GM12801 (cell line): ENCODE data around the gene FNDC7.

Experiments used
- CTCF ChIP-seq: IDR thresholded peaks from one replicate; pipeline ENCODE4 v1.5.1; 2011; ENCODE audit warnings: control low read depth; ENCODE audit not compliant: insufficient read length; ENCODE audit errors: extremely low read depth

Gene FNDC7

GRCh38 chr1:108734171-108734865, 21.6 kb downstream of the FNDC7 start:
- TF ChIP-seq CTCF, result no peak

- TF ChIP-seq CTCF, result no peak
Measured at GRCh38 chr1:108742253-108742652, 29.5 kb downstream of the FNDC7 start.

GRCh38 chr1:108745980-108746381, 33.3 kb downstream of the FNDC7 start:
- TF ChIP-seq CTCF, result no peak

GRCh38 chr1:108746382-108747170, 33.9 kb downstream of the FNDC7 start, which contains the start of gene STXBP3:
Gene STXBP3, plus strand, starts transcription at chr1:108746674. Its CDS starts 64 bp downstream, at chr1:108746738.
- peak; percentile 69 for TF ChIP-seq CTCF

- TF ChIP-seq CTCF, result no peak
Measured at GRCh38 chr1:108747171-108747850, 34.6 kb downstream of the FNDC7 start.

GRCh38 chr1:108747898-108748297, 35.2 kb downstream of the FNDC7 start:
- no peak for TF ChIP-seq CTCF

GRCh38 chr1:108749081-108749480, 36.4 kb downstream of the FNDC7 start:
- no peak for TF ChIP-seq CTCF
